A673 (cell line): Measurements from ENCODE around the gene ROBO2. TPM values are rescaled to one million over a fixed set of nuclear protein-coding genes. Genes with fewer than 3 reads are reported as not detected.

Source experiments
- BruUV-seq: library from RNA; stranded (reverse); fragments of 400-500 nt; replicated peaks from 2 replicates; lab custom pipeline; 2021; lab: Mats Ljungman, UMichigan
- CTCF ChIA-PET: fragments of 300-600 bp; sonication (Branson Sonifier 250); formaldehyde crosslinking; loops from one replicate; lab custom pipeline; 2022; ENCODE audit warnings: antibody characterized with exemption; lab: Charles Lee
- POLR2A ChIA-PET: fragments of 300-600 bp; sonication (Branson Sonifier 250); formaldehyde crosslinking; loops from one replicate; lab custom pipeline; 2022; ENCODE audit warnings: antibody characterized with exemption; ENCODE audit not compliant: low non-redundant PET; lab: Charles Lee
- DNase-seq: peaks from one replicate; pipeline ENCODE4 v3.0.0-alpha.2; 2015; ENCODE audit warnings: low spot score
- H3K27ac ChIP-seq: fragments of 200-600 bp; sonication (generic); 2 replicates; pipeline ENCODE4 v1.5.1; 2016; ENCODE audit warnings: mixed run types, low read depth, mild to moderate bottlenecking, mixed read lengths, antibody characterized with exemption, low read length; ENCODE audit not compliant: poor library complexity, severe bottlenecking
- H3K27me3 ChIP-seq: fragments of 200-600 bp; sonication (generic); replicated peaks from 2 replicates; pipeline ENCODE4 v1.6.1; 2017; ENCODE audit warnings: mixed run types, low read depth, mild to moderate bottlenecking, mixed read lengths, antibody characterized with exemption, low read length; ENCODE audit not compliant: insufficient read depth, poor library complexity
- H3K36me3 ChIP-seq: fragments of 200-600 bp; sonication (generic); 2 replicates; pipeline ENCODE4 v1.6.1; 2016; ENCODE audit warnings: mixed run types, mild to moderate bottlenecking, mixed read lengths, antibody characterized with exemption, low read length; ENCODE audit not compliant: insufficient read depth, poor library complexity, severe bottlenecking
- H3K4me1 ChIP-seq: fragments of 200-600 bp; sonication (generic); 2 replicates; pipeline ENCODE4 v1.6.1; 2017; ENCODE audit warnings: mixed run types, mild to moderate bottlenecking, mixed read lengths, antibody characterized with exemption, low read length; ENCODE audit not compliant: insufficient read depth, poor library complexity, severe bottlenecking
- H3K4me3 ChIP-seq: fragments of 200-600 bp; sonication (generic); 2 replicates; pipeline ENCODE4 v1.5.1; 2016; ENCODE audit warnings: low read depth, mixed run types, mild to moderate bottlenecking, mixed read lengths, low read length; ENCODE audit not compliant: poor library complexity, severe bottlenecking
- H3K9me3 ChIP-seq: fragments of 200-600 bp; sonication (generic); 2 replicates; pipeline ENCODE4 v1.6.1; 2016; ENCODE audit warnings: mixed run types, low read depth, mild to moderate bottlenecking, mixed read lengths, antibody characterized with exemption, low read length; ENCODE audit not compliant: poor library complexity, severe bottlenecking
- CTCF ChIP-seq: fragments of 300-800, 200-600 bp; sonication (generic); conservative IDR thresholded peaks from 2 replicates; pipeline ENCODE4 v1.5.1; 2017; ENCODE audit warnings: low read depth, mild to moderate bottlenecking, antibody characterized with exemption, low read length, moderate library complexity, mixed read lengths
- EZH2 ChIP-seq: fragments of 200-600 bp; sonication (generic); IDR thresholded peaks from 2 replicates; pipeline ENCODE4 v1.6.1; 2017; ENCODE audit warnings: borderline replicate concordance, low read depth, mild to moderate bottlenecking, mixed read lengths, antibody characterized with exemption, low read length; ENCODE audit not compliant: poor library complexity, severe bottlenecking
- intact Hi-C: fragments of 100-400 bp; cut with micrococcal nuclease; formaldehyde crosslinking; loops from one replicate; pipeline ENCODE4 v1.10.0; 2022; ENCODE audit not compliant: unreplicated experiment
- total RNA-seq: library from RNA; stranded (reverse); gene quantifications from 2 replicates; pipeline ENCODE4 v1.2.3, GENCODE V29; 2021

ROBO2 gene
- total RNA-seq, 1 experiment from 2014 or later: 17.5 TPM

DNA sequence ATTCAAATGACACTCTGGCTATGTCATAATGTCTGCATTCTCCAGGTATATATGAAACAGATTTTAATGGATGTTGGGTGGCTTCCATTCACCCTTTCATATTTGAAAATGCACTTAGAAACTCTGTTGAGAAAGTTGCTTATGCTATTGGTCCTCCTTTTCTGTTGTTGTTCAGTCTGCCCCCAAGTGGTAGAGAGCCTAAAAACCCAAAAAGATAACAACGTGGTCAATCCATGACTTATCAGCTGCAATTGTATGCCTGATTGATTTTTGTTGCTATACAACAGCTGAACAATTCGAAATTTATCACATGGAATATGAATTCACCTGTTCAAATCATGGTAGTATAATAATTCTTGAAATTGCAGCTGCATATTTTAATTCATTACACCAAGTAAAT is 279.8 kb downstream of the ROBO2 start:
- H3K36me3 ChIP-seq: no peaks in the 10 kb centered on the region
- ChIA-PET POLR2A (no interaction called here), CTCF (interaction anchor here (0.8 to 1.4 kb wide), 2 partner anchors 281 to 640 kb away, joined by 3 to 9 read pairs; no protein-coding TSS in a partner anchor)
- peak; percentile 57 for DNase-seq
- no peak overlapping the region for H3K4me3 ChIP-seq
- no peak overlapping the region for H3K27ac ChIP-seq
- no TSS peak for BruUV-seq
- intact Hi-C loops: loop anchor here (2.0 to 10.0 kb wide), 2 partner anchors 105 to 281 kb away; no protein-coding TSS in a partner anchor
- TF ChIP-seq EZH2 (no peak), CTCF (peak; percentile 58)
- peaks cover 8% of the 10 kb centered on the region for H3K4me1 ChIP-seq
- no peaks in the 10 kb centered on the region for H3K27me3 ChIP-seq
- H3K9me3 ChIP-seq: no peaks in the 10 kb centered on the region

- BruUV-seq: no TSS peak
- Histone ChIP-seq H3K4me3 (no peak overlapping the region), H3K27ac (peak overlapping the region; percentile 42), H3K4me1 (peaks cover 8% of the 10 kb centered on the region), H3K27me3 (no peaks in the 10 kb centered on the region), H3K9me3 (no peaks in the 10 kb centered on the region), H3K36me3 (no peaks in the 10 kb centered on the region)
- ChIA-PET CTCF (interaction anchor here (0.6 to 1.4 kb wide), 3 partner anchors 282 to 641 kb away, joined by 3 to 9 read pairs (median 3); no protein-coding TSS in a partner anchor), POLR2A (no interaction called here)
- intact Hi-C loops: loop anchor here (10.0 kb wide), 1 partner anchor 104 kb away; no protein-coding TSS in a partner anchor
- TF ChIP-seq CTCF: peak; percentile 63
- no peak for TF ChIP-seq EZH2
- peak; percentile 46 for DNase-seq
Measured at GRCh38 chr3:77320514-77320913, 280.6 kb downstream of the ROBO2 start.

DNA sequence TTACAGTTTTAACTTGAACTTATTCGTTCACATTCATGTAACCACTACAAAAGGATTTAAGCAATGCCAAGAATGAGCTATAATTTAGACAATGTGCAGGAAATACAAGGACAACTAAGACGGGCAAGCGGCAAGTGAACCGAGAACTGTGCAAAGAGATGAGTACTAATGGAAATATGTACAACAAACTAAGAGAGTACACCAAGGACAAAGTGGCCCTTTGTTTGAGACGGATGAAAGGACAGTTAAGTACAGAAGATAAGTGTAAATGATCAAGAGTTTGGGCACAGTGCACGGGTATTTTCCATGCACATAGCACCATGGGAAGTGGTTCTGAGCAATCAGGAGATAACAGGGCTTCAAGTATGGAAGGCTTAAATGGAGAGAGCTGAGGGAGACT is 281.7 kb downstream of the ROBO2 start:
- H3K36me3 ChIP-seq: no peaks in the 10 kb centered on the region
- peaks cover 8% of the 10 kb centered on the region for H3K4me1 ChIP-seq
- no peaks in the 10 kb centered on the region for H3K9me3 ChIP-seq
- ChIA-PET CTCF (interaction anchor here (1.0 kb wide), 1 partner anchor 224 kb away, joined by 5 read pairs; no protein-coding TSS in a partner anchor), POLR2A (no interaction called here)
- no TSS peak for BruUV-seq
- H3K4me3 ChIP-seq: no peak overlapping the region
- intact Hi-C loops: loop anchor here (10.0 kb wide), 1 partner anchor 103 kb away; no protein-coding TSS in a partner anchor
- peak; percentile 43 for DNase-seq
- no peaks in the 10 kb centered on the region for H3K27me3 ChIP-seq
- TF ChIP-seq CTCF (no peak), EZH2 (no peak)
- peak overlapping the region; percentile 56 for H3K27ac ChIP-seq
